GM23248 (cell line): ENCODE data around the gene OLFML3. TPM values are rescaled to one million over a fixed set of nuclear protein-coding genes. Genes with fewer than 3 reads are reported as not detected.

Experiments used
- DNase-seq: peaks from one replicate; pipeline ENCODE4 v3.0.0-alpha.2; 2015
- H2AFZ ChIP-seq: fragments of 200-600 bp; sonication (generic); 2 replicates; pipeline ENCODE4 v1.6.1; 2016; ENCODE audit warnings: antibody characterized with exemption
- H3F3A ChIP-seq: fragments of 200-600 bp; sonication (generic); 2 replicates; pipeline ENCODE4 v1.6.1; 2016; ENCODE audit warnings: mild to moderate bottlenecking, antibody characterized with exemption, mixed run types; ENCODE audit not compliant: insufficient read depth
- H3K27ac ChIP-seq: fragments of 200-600 bp; sonication (generic); 2 replicates; pipeline ENCODE4 v1.5.1; 2016; ENCODE audit warnings: mild to moderate bottlenecking
- H3K27me3 ChIP-seq: fragments of 200-600 bp; sonication (generic); replicated peaks from 2 replicates; pipeline ENCODE4 v1.6.1; 2016; ENCODE audit warnings: mild to moderate bottlenecking; ENCODE audit not compliant: insufficient read depth
- H3K36me3 ChIP-seq: fragments of 200-600 bp; sonication (generic); 2 replicates; pipeline ENCODE4 v1.6.1; 2016; ENCODE audit warnings: low read depth, mild to moderate bottlenecking
- H3K4me1 ChIP-seq: fragments of 200-600 bp; sonication (generic); 2 replicates; pipeline ENCODE4 v1.6.1; 2016; ENCODE audit warnings: mild to moderate bottlenecking; ENCODE audit not compliant: insufficient read depth
- H3K4me2 ChIP-seq: fragments of 200-600 bp; sonication (generic); one replicate; pipeline ENCODE4 v1.6.1; 2016; ENCODE audit warnings: mild to moderate bottlenecking; ENCODE audit not compliant: unreplicated experiment
- H3K4me3 ChIP-seq: fragments of 200-600 bp; sonication (generic); 2 replicates; pipeline ENCODE4 v1.5.1; 2016; ENCODE audit warnings: mild to moderate bottlenecking
- H3K79me2 ChIP-seq: fragments of 200-600 bp; sonication (generic); 2 replicates; pipeline ENCODE4 v1.6.1; 2016; ENCODE audit warnings: mild to moderate bottlenecking; ENCODE audit not compliant: insufficient read depth
- H3K9ac ChIP-seq: fragments of 200-600 bp; sonication (generic); 2 replicates; pipeline ENCODE4 v1.6.1; 2016; ENCODE audit warnings: mild to moderate bottlenecking
- H3K9me2 ChIP-seq: fragments of 200-600 bp; sonication (generic); 2 replicates; pipeline ENCODE4 v1.6.1; 2016; ENCODE audit warnings: mixed run types, mild to moderate bottlenecking, moderate library complexity; ENCODE audit not compliant: insufficient read depth
- H3K9me3 ChIP-seq: fragments of 200-600 bp; sonication (generic); one replicate; pipeline ENCODE4 v1.6.1; 2017; ENCODE audit warnings: low read depth
- H4K20me1 ChIP-seq: fragments of 200-600 bp; sonication (generic); 2 replicates; pipeline ENCODE4 v1.6.0; 2016; ENCODE audit not compliant: insufficient read depth
- EZH2 ChIP-seq: fragments of 200-600 bp; sonication (generic); IDR thresholded peaks from 2 replicates; pipeline ENCODE4 v1.6.1; 2018; ENCODE audit warnings: antibody characterized with exemption, mild to moderate bottlenecking; ENCODE audit not compliant: insufficient read depth, poor library complexity, severe bottlenecking
- EZH2phosphoT487 ChIP-seq: fragments of 200-600 bp; sonication (generic); IDR thresholded peaks from 2 replicates; pipeline ENCODE4 v1.6.1; 2018; ENCODE audit warnings: antibody characterized with exemption, moderate library complexity, mild to moderate bottlenecking, low read depth; ENCODE audit not compliant: insufficient read depth
- WGBS, 2 experiments: methylation state at CpG; one replicate each; pipeline ENCODE4 v1.1.6; 2015 to 2017; ENCODE audit warnings: low lambda C conversion rate in 2 of 2, low coverage in 1 of 2; ENCODE audit errors: missing lambda C conversion rate in 2 of 2; 5-methylcytosine and 5-hydroxymethylcytosine counted together
- in situ Hi-C: fragments of 300-500 bp; cut with MboI; formaldehyde crosslinking; loops from 2 replicates; pipeline ENCODE4 v1.15.0; 2020
- polyA plus RNA-seq: library from polyadenylated mRNA; unstranded; fragments of >200 nt; fragmentation: Nextera tagmentation; extraction: Ambion mirVana; gene quantifications from 2 replicates; pipeline ENCODE4 v1.2.1, GENCODE V29; 2016
- total RNA-seq: library from RNA; depleted of rRNA; stranded (reverse); fragments of >200 nt; shearing (Covaris generic); gene quantifications from 2 replicates; pipeline ENCODE4 v1.2.3, GENCODE V29; 2014; rRNA removed

OLFML3 gene, protein sequence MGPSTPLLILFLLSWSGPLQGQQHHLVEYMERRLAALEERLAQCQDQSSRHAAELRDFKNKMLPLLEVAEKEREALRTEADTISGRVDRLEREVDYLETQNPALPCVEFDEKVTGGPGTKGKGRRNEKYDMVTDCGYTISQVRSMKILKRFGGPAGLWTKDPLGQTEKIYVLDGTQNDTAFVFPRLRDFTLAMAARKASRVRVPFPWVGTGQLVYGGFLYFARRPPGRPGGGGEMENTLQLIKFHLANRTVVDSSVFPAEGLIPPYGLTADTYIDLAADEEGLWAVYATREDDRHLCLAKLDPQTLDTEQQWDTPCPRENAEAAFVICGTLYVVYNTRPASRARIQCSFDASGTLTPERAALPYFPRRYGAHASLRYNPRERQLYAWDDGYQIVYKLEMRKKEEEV
- total RNA-seq: 156 and 168 TPM in 2 replicates
- polyA plus RNA-seq: 141 and 149 TPM in 2 replicates

DNA sequence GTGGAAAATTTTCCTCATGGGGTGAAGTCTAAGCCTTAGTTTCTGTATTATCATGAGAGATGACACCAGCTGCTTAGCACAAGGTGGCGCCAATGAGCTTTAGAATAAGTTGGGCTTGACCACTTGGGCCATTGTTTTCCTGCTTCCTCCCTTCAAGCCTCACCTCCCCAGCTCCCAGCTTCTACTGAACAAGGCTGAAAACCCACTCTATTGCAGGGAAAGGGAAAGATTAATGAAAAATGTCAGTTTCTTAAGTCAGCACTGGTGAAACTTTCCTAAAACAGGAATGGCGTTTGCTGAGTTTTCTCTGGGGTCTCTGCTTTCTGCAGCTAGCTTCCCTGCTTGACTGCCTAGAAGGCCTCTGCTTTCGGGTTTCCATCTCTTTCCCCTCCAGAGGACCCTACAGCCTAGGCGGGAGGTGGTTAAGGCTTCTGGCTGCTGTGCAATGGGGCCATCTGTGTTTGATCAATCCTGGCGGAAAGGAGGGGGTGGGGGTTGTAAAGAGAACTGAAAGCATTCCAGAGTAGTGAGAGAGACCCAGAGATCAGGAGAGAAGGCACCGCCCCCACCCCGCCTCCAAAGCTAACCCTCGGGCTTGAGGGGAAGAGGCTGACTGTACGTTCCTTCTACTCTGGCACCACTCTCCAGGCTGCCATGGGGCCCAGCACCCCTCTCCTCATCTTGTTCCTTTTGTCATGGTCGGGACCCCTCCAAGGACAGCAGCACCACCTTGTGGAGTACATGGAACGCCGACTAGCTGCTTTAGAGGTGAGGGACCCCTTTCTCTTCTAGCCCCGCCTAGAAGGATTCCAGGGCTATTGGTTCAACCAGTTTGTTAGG lies at the start of gene OLFML3:
Gene OLFML3, plus strand, starts transcription at position 612 of the 840 bp plus-strand sequence. Its CDS starts 43 bp downstream, at position 655.
- H3K9ac ChIP-seq: peak within 1 kb of the TSS; percentile 72
- in situ Hi-C loops: loop anchor here (25.0 kb wide), 1 partner anchor 308 kb away; no protein-coding TSS in a partner anchor
- H3K9me2 ChIP-seq: no peaks in the 10 kb centered on the region

GRCh38 chr1:113929750-113930498 lies 49.4 kb upstream of the OLFML3 start:
- Histone ChIP-seq H3K27me3 (no peaks in the 10 kb centered on the region), H2AFZ (peak overlapping the region; percentile 97)

More for the DNA sequence above, at the start of gene OLFML3:
- peak; percentile 98 for DNase-seq
- Histone ChIP-seq H3K4me3 (peak within 1 kb of the TSS; percentile 74), H3F3A (peaks cover 76% of the 10 kb centered on the region), H3K27me3 (no peaks in the 10 kb centered on the region), H3K79me2 (peaks cover 20% of the 10 kb centered on the region), H3K9me3 (no peaks in the 10 kb centered on the region), H3K4me1 (peaks cover 84% of the 10 kb centered on the region), H3K27ac (peak within 1 kb of the TSS; percentile 93), H3K36me3 (no peaks in the 10 kb centered on the region), H3K4me2 (peak within 1 kb of the TSS; percentile 93), H4K20me1 (no peaks in the 10 kb centered on the region), H2AFZ (peak within 1 kb of the TSS; percentile 74)
- TF ChIP-seq EZH2phosphoT487 (no peak), EZH2 (no peak)
- 0 to 1% methylated on average over 13 of the region's 13 CpGs for WGBS, 2 experiments

DNA sequence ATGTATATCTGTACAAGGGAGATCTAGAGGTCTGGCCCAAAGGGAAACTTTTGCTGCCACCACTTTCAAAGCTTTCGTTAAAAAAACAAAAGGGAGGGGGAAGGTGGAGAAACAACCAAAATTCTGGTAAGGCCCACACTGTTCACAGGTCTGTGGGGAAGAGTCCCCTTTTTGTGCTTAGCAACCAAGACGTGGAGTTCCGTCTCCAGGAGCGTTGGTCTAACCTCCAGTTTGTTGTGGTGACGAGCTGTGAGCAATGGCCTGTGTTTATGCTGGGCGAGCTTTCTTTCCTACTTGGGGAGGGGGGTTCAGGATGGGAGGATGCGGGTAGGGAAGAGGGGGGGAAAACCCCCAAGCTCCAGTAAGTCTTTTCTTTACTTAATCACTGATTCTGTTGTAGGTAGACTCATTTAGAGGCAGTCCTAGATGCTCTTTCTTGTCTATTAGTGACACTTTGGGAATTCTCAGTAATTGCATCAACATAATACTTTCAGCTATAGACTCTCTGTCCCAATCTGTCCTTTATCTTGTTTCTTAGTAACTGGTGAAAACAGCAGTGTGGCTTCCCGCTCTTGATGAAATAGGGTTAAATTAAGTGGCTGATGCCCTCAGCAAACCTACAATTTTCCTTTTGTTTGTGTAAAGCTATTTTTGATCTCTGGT lies 48.6 kb upstream of the OLFML3 start:
- Histone ChIP-seq H4K20me1 (peaks cover 13% of the 10 kb centered on the region; the same call in 1 of the 2 replicates), H3K9ac (peak overlapping the region; percentile 100), H3K36me3 (no peaks in the 10 kb centered on the region), H3F3A (peaks cover 13% of the 10 kb centered on the region; the same call in 1 of the 2 replicates), H3K4me3 (peak overlapping the region; percentile 84), H3K79me2 (peaks cover 60% of the 10 kb centered on the region), H3K4me2 (peak overlapping the region; percentile 91), H3K9me3 (no peaks in the 10 kb centered on the region), H3K9me2 (no peaks in the 10 kb centered on the region), H3K4me1 (peaks cover 24% of the 10 kb centered on the region), H2AFZ (peak overlapping the region; percentile 97), H3K27ac (peak overlapping the region; percentile 99), H3K27me3 (no peaks in the 10 kb centered on the region)
- TF ChIP-seq EZH2phosphoT487: no peak
- no peak for TF ChIP-seq EZH2
- in situ Hi-C loops: loop anchor here (25.0 kb wide), 1 partner anchor 793 kb away; no protein-coding TSS in a partner anchor
- 2 to 4% methylated on average over 7 to 8 of the region's 8 CpGs for WGBS, 2 experiments
- DNase-seq: peak; percentile 88

More at GRCh38 chr1:113929750-113930498, 49.4 kb upstream of the OLFML3 start:
- Histone ChIP-seq H3K9me2 (no peaks in the 10 kb centered on the region), H3K36me3 (no peaks in the 10 kb centered on the region), H3K4me2 (peak overlapping the region; percentile 91), H3K4me3 (peak overlapping the region; percentile 84), H3K9ac (peak overlapping the region; percentile 100), H3K4me1 (peaks cover 24% of the 10 kb centered on the region), H3F3A (peaks cover 13% of the 10 kb centered on the region; the same call in 1 of the 2 replicates), H3K9me3 (no peaks in the 10 kb centered on the region), H3K27ac (peak overlapping the region; percentile 99), H3K79me2 (peaks cover 53% of the 10 kb centered on the region), H4K20me1 (peaks cover 6% of the 10 kb centered on the region; the same call in 1 of the 2 replicates)
- 0 to 2% methylated on average over 20 to 42 of the region's 64 CpGs for WGBS, 2 experiments
- TF ChIP-seq EZH2phosphoT487 (no peak), EZH2 (no peak)
- in situ Hi-C loops: loop anchor here (25.0 kb wide), 1 partner anchor 793 kb away; no protein-coding TSS in a partner anchor
- DNase-seq: peak; percentile 74
